Measurements from ENCODE around the gene PIGT. TPM values are rescaled to one million over a fixed set of nuclear protein-coding genes. Genes with fewer than 3 reads are reported as not detected.

Gene PIGT
- total and polyA plus RNA-seq, 10 of the 15 experiments (the other 5 are each of a cell fraction or from before 2014, with no cell fraction given) = 18.6 to 66.0 (median 35.3) TPM

DNA sequence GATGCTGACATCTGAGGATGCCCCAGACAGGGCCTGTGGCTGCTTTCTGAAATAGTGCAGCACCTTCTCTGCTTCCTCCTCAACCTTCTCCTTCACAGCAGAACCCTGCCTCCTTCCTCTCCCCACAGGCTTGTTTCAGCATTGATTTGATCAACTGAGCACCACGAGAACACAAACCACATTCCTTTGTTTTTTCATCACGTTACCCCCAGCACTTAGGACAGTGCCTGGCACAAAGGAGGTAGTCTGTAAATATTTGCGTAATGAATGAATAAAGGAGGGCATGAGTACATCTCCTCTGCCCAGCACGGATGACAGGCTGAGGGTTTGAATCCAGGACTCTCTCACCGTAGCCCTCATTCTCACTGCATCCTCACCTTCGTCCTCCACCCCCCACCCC, 32.3 kb downstream of the PIGT start:
- POLR2A ChIA-PET = no interaction called here
- H3K4me3 ChIP-seq = no peak overlapping the region
- H3K27me3 ChIP-seq (replicated peaks in 1 of 2; ENCODE audit: control insufficient read depth in 2 of 2, insufficient read depth in 2 of 2, low read length in 1 of 2) = no peaks in the 10 kb centered on the region; a peak in 4 of 4 replicates
- CTCF ChIA-PET = interaction anchor here (0.6 to 8.2 kb wide), 7 partner anchors 11 to 492 kb away, joined by 3 to 86 read pairs (median 29); partner anchors contain the start of genes SYS1 and WFDC10A
- intact Hi-C loops (cut with micrococcal nuclease; ENCODE audit: unreplicated experiment) = no loop called here
- DNase-seq (ENCODE audit: low read depth, low spot score) (no peak), FAIRE-seq (no peak), ATAC-seq (no peak)
- H3K4me2 ChIP-seq (ENCODE audit: control insufficient read depth, insufficient read depth) = no peak overlapping the region
- H3K36me3 ChIP-seq (ENCODE audit: control insufficient read depth in 2 of 2, insufficient read depth in 2 of 2, low read length in 1 of 2) = no peaks in the 10 kb centered on the region
- H2AFZ ChIP-seq (ENCODE audit: control insufficient read depth, low read depth, low read length) = no peak overlapping the region
- H3K79me2 ChIP-seq (ENCODE audit: control insufficient read depth, insufficient read depth, low read length) = no peaks in the 10 kb centered on the region
- RAD21 ChIA-PET (ENCODE audit: unreplicated experiment) = no interaction called here
- no peaks in the 10 kb centered on the region for H4K20me1 ChIP-seq (ENCODE audit: control insufficient read depth, insufficient read depth)
- no TSS peak for BruUV-seq (replicated peaks)
- in situ Hi-C loops (cut with MboI) = no loop called here
- H3K9me3 ChIP-seq (replicated peaks; ENCODE audit: control insufficient read depth, insufficient read depth, low read length) = no peaks in the 10 kb centered on the region
- no peak overlapping the region for H3K9ac ChIP-seq (ENCODE audit: control insufficient read depth, insufficient read depth, low read length)
- no peak overlapping the region for H3K27ac ChIP-seq (ENCODE audit: control insufficient read depth, insufficient read depth)
- SMC1A ChIA-PET (ENCODE audit: uncharacterized antibody, unreplicated experiment) = interaction anchor here (0.6 to 1.0 kb wide), 2 partner anchors 12 to 724 kb away, joined by 3 to 4 read pairs; no protein-coding TSS in a partner anchor
- no peaks in the 10 kb centered on the region for H3K4me1 ChIP-seq (ENCODE audit: control insufficient read depth, insufficient read depth, low read length)
- WGBS (ENCODE audit: insufficient coverage, insufficient replicate concordance, low lambda C conversion rate, missing lambda C conversion rate) = 22% methylated on average over 6 of the region's 6 CpGs
- TF ChIP-seq PAX8 (IDR thresholded peaks at IDR 0.05) (no peak), SREBF2 (IDR thresholded peaks at IDR 0.05; ENCODE audit: low read length) (no peak), ZBED1 (IDR thresholded peaks at IDR 0.05; ENCODE audit: borderline replicate concordance) (no peak), CHD1 (IDR thresholded peaks at IDR 0.05; ENCODE audit: low read depth, low read length) (no peak), GATAD2B (conservative IDR thresholded peaks at IDR 0.05; ENCODE audit: low read depth) (no peak), TARDBP (IDR thresholded peaks at IDR 0.05; ENCODE audit: borderline replicate concordance) (no peak), FOXM1 (IDR thresholded peaks at IDR 0.05; ENCODE audit: low read depth, low read length) (no peak)
- TF ChIP-seq, protein P1, sequence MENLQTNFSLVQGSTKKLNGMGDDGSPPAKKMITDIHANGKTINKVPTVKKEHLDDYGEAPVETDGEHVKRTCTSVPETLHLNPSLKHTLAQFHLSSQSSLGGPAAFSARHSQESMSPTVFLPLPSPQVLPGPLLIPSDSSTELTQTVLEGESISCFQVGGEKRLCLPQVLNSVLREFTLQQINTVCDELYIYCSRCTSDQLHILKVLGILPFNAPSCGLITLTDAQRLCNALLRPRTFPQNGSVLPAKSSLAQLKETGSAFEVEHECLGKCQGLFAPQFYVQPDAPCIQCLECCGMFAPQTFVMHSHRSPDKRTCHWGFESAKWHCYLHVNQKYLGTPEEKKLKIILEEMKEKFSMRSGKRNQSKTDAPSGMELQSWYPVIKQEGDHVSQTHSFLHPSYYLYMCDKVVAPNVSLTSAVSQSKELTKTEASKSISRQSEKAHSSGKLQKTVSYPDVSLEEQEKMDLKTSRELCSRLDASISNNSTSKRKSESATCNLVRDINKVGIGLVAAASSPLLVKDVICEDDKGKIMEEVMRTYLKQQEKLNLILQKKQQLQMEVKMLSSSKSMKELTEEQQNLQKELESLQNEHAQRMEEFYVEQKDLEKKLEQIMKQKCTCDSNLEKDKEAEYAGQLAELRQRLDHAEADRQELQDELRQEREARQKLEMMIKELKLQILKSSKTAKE (IDR thresholded peaks at IDR 0.05; ENCODE audit: low read depth, poor library complexity, severe bottlenecking) = no peak
- TF ChIP-seq, protein P2, sequence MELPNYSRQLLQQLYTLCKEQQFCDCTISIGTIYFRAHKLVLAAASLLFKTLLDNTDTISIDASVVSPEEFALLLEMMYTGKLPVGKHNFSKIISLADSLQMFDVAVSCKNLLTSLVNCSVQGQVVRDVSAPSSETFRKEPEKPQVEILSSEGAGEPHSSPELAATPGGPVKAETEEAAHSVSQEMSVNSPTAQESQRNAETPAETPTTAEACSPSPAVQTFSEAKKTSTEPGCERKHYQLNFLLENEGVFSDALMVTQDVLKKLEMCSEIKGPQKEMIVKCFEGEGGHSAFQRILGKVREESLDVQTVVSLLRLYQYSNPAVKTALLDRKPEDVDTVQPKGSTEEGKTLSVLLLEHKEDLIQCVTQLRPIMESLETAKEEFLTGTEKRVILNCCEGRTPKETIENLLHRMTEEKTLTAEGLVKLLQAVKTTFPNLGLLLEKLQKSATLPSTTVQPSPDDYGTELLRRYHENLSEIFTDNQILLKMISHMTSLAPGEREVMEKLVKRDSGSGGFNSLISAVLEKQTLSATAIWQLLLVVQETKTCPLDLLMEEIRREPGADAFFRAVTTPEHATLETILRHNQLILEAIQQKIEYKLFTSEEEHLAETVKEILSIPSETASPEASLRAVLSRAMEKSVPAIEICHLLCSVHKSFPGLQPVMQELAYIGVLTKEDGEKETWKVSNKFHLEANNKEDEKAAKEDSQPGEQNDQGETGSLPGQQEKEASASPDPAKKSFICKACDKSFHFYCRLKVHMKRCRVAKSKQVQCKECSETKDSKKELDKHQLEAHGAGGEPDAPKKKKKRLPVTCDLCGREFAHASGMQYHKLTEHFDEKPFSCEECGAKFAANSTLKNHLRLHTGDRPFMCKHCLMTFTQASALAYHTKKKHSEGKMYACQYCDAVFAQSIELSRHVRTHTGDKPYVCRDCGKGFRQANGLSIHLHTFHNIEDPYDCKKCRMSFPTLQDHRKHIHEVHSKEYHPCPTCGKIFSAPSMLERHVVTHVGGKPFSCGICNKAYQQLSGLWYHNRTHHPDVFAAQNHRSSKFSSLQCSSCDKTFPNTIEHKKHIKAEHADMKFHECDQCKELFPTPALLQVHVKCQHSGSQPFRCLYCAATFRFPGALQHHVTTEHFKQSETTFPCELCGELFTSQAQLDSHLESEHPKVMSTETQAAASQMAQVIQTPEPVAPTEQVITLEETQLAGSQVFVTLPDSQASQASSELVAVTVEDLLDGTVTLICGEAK (IDR thresholded peaks at IDR 0.05; ENCODE audit: borderline replicate concordance) = no peak
- TF ChIP-seq, protein P3, sequence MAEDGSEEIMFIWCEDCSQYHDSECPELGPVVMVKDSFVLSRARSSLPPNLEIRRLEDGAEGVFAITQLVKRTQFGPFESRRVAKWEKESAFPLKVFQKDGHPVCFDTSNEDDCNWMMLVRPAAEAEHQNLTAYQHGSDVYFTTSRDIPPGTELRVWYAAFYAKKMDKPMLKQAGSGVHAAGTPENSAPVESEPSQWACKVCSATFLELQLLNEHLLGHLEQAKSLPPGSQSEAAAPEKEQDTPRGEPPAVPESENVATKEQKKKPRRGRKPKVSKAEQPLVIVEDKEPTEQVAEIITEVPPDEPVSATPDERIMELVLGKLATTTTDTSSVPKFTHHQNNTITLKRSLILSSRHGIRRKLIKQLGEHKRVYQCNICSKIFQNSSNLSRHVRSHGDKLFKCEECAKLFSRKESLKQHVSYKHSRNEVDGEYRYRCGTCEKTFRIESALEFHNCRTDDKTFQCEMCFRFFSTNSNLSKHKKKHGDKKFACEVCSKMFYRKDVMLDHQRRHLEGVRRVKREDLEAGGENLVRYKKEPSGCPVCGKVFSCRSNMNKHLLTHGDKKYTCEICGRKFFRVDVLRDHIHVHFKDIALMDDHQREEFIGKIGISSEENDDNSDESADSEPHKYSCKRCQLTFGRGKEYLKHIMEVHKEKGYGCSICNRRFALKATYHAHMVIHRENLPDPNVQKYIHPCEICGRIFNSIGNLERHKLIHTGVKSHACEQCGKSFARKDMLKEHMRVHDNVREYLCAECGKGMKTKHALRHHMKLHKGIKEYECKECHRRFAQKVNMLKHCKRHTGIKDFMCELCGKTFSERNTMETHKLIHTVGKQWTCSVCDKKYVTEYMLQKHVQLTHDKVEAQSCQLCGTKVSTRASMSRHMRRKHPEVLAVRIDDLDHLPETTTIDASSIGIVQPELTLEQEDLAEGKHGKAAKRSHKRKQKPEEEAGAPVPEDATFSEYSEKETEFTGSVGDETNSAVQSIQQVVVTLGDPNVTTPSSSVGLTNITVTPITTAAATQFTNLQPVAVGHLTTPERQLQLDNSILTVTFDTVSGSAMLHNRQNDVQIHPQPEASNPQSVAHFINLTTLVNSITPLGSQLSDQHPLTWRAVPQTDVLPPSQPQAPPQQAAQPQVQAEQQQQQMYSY (CRISPR knock-in tag; IDR thresholded peaks at IDR 0.05) = no peak
- TF ChIP-seq, protein P4, sequence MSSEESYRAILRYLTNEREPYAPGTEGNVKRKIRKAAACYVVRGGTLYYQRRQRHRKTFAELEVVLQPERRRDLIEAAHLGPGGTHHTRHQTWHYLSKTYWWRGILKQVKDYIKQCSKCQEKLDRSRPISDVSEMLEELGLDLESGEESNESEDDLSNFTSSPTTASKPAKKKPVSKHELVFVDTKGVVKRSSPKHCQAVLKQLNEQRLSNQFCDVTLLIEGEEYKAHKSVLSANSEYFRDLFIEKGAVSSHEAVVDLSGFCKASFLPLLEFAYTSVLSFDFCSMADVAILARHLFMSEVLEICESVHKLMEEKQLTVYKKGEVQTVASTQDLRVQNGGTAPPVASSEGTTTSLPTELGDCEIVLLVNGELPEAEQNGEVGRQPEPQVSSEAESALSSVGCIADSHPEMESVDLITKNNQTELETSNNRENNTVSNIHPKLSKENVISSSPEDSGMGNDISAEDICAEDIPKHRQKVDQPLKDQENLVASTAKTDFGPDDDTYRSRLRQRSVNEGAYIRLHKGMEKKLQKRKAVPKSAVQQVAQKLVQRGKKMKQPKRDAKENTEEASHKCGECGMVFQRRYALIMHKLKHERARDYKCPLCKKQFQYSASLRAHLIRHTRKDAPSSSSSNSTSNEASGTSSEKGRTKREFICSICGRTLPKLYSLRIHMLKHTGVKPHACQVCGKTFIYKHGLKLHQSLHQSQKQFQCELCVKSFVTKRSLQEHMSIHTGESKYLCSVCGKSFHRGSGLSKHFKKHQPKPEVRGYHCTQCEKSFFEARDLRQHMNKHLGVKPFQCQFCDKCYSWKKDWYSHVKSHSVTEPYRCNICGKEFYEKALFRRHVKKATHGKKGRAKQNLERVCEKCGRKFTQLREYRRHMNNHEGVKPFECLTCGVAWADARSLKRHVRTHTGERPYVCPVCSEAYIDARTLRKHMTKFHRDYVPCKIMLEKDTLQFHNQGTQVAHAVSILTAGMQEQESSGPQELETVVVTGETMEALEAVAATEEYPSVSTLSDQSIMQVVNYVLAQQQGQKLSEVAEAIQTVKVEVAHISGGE (CRISPR knock-in tag; IDR thresholded peaks at IDR 0.05) = no peak
